Heart right ventricle (tissue), 16 donors: ENCODE measurements around the gene SLC35B4. TPM values are rescaled to one million over a fixed set of nuclear protein-coding genes. Genes with fewer than 3 reads are reported as not detected.

Experiments used
- ATAC-seq, 8 donors: fragments of 200-7000 bp; cut with Tn5 transposase; one replicate each; pipeline ENCODE4 v1.9.1; 2020; ENCODE audit warnings: mild to moderate bottlenecking in 8 of 8, moderate library complexity in 8 of 8, moderate number of reproducible peaks in 1 of 8
- DNase-seq, 2 donors: peaks; one replicate each; pipeline ENCODE4 v3.0.0-alpha.2; 2020
- H3K27ac ChIP-seq, 10 donors: fragments of 200-600 bp; sonication (generic) in 2 of 10; one replicate each; pipeline versions ENCODE4 v1.5.0 to v1.8.0; 2020 to 2022; ENCODE audit warnings: mild to moderate bottlenecking in 3 of 10
- H3K27me3 ChIP-seq, 7 donors: fragments of 200-600 bp; one replicate each; pipeline ENCODE4 v1.8.0; 2021 to 2022; ENCODE audit warnings: mild to moderate bottlenecking in 2 of 7
- H3K36me3 ChIP-seq, 9 donors: fragments of 200-600 bp; sonication (generic) in 1 of 9; one replicate each; pipeline versions ENCODE4 v1.5.0 to v1.8.0; 2020 to 2022; ENCODE audit warnings: mild to moderate bottlenecking in 2 of 9
- H3K4me1 ChIP-seq, 9 donors: fragments of 200-600 bp; sonication (generic) in 1 of 9; one replicate each; pipeline versions ENCODE4 v1.5.0 to v1.8.0; 2020 to 2022; ENCODE audit warnings: mild to moderate bottlenecking in 4 of 9
- H3K4me3 ChIP-seq, 10 donors: fragments of 200-600 bp; sonication (generic) in 2 of 10; one replicate each; pipeline versions ENCODE4 v1.5.0 to v1.8.0; 2020 to 2022; ENCODE audit warnings: mild to moderate bottlenecking in 7 of 10, moderate library complexity in 2 of 10
- H3K9me3 ChIP-seq, 11 donors: fragments of 200-600 bp in 10 of 11; sonication (generic) in 2 of 11; one replicate each; pipeline versions ENCODE4 v1.5.0 to v1.8.0; 2013 to 2022; ENCODE audit warnings: mild to moderate bottlenecking in 2 of 11, control low read depth in 1 of 11, moderate library complexity in 1 of 11
- CTCF ChIP-seq, 9 donors: fragments of 200-600 bp; sonication (generic) in 2 of 9; IDR thresholded peaks; one replicate each; pipeline versions ENCODE4 v1.5.0 to v1.8.0; 2021 to 2022; ENCODE audit warnings: antibody characterized with exemption in 9 of 9, mild to moderate bottlenecking in 5 of 9, moderate library complexity in 1 of 9
- WGBS, 2 donors: extraction: QIAGEN DNeasy Blood & Tissue Kit; methylation state at CpG; one replicate each; pipeline ENCODE4 v1.1.7; 2013; ENCODE audit warnings: inconsistent platforms in 1 of 2; 5-methylcytosine and 5-hydroxymethylcytosine counted together
- intact Hi-C, 10 donors: fragments of 100-400 bp; cut with DNase I; formaldehyde crosslinking; loops; one replicate each; pipeline versions ENCODE4 v1.11.1 to v1.14.2; 2022
- polyA plus RNA-seq, 2 donors: library from polyadenylated mRNA; stranded (reverse); fragments of 200-250 nt; gene quantifications; one replicate each; pipeline ENCODE4 v1.2.3, GENCODE V29; 2013
- total RNA-seq, 10 donors: library from RNA; stranded (reverse); fragmentation: NEBNext Ultra II Directional in 3 of 10; extraction: Animal tissue kit (Norgen Biotek cat#: 25700) in 3 of 10; gene quantifications; one replicate each; pipeline versions ENCODE4 v1.2.1 to v1.2.4, GENCODE V29; 2021 to 2023
- donor health status: Arrhythmogenic right ventricular cardiomyopathy.
- donor health status: ischemic (EF 13 %, LVEDD 7.1; RV severe dilation, severe dysfunction).
- donor health status: healthy with polysubstance abuse.
- donor health status: DM: no; HTN: yes; CAD: no.
- donor health status: DM: no; HTN: no; CAD: no.
- donor health status: ischemic (EF 25% LVEDD 6.9; RV normal size, moderate dysfunction).
- donor health status: ischemic (EF 25% LVEDD 5.7; RV mildly dilated, moderate dysfunction).
- donor health status: healthy.
- donor health status: DM: yes; HTN: yes; CAD: no.
- donor health status: Ischemic cardiomyopathy.
- donor health status: ischemic (EF 35%, LVEDD 5.7; RV mildly dilated, moderate dysfunction).
- donor health status: nonischemic (EF 11% LVEDD 7.7; RV severe dilation, severe dysfunction).
- donor health status: DM: yes; HTN: yes; CAD: no.
- donor health status: PGD.
- donor health status: ischemic (EF 29% LVEDD 5.4; RV normal size, mild dysfunction).
- donor health status: nonischemic (EF 23%, LVEDD 6.1; RV moderate dilation, normal function).

SLC35B4 gene
- total and polyA plus RNA-seq, 12 donors, result 2.4 to 7.9 (median 4.6) TPM

- Histone ChIP-seq H3K27ac (no peak overlapping the region), H3K9me3 (no peaks in the 10 kb centered on the region), H3K36me3 (no peaks in the 10 kb centered on the region), H3K27me3 (peaks cover 0 to 3% (median 0%) of the 10 kb centered on the region in 7 donors), H3K4me1 (peaks cover 0 to 4% (median 0%) of the 10 kb centered on the region in 9 donors), H3K4me3 (no peak overlapping the region)
- intact Hi-C loops, result no loop called here
- DNase-seq (no peak), ATAC-seq (no peak)
- 55 to 61% methylated on average over 7 of the region's 7 CpGs for WGBS, 2 donors
- no peak for TF ChIP-seq CTCF (IDR thresholded peaks at IDR 0.05)
These were observed 34.7 kb upstream of the SLC35B4 start for GRCh38 chr7:134351424-134351823.

DNA sequence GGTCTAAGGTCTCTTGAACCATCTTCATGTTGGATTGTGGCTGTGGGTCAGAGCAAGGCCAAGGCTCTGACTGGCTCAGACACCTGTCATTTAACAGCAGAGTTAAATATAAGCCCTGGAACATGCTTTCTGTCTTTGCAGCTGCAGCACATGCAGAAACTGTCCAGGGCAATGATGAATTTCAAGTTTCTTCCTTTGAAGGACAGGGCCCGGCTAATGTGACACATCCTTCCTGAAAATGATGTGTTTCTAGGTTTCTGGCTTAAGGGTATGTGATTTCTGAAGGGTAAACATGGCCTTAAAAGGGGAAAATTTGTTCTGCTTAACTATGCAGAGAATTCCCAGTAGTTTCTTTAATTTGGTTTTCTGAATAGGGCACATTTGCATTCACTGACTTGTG is 34.0 kb upstream of the SLC35B4 start:
- Histone ChIP-seq H3K4me3 (no peak overlapping the region), H3K9me3 (no peaks in the 10 kb centered on the region), H3K4me1 (no peaks in the 10 kb centered on the region), H3K36me3 (no peaks in the 10 kb centered on the region), H3K27ac (no peak overlapping the region), H3K27me3 (peaks cover 0 to 9% (median 3%) of the 10 kb centered on the region in 7 donors)
- 56 to 66% methylated on average over 1 of the region's 1 CpG for WGBS, 2 donors
- intact Hi-C loops, result no loop called here
- TF ChIP-seq CTCF (IDR thresholded peaks at IDR 0.05), result no peak
- DNase-seq (no peak), ATAC-seq (no peak)

- H3K36me3 ChIP-seq, result no peaks in the 10 kb centered on the region
- H3K4me1 ChIP-seq, result no peaks in the 10 kb centered on the region
- intact Hi-C loops, result no loop called here
- ATAC-seq (no peak), DNase-seq (no peak)
- H3K27me3 ChIP-seq, result peaks cover 0 to 24% (median 7%) of the 10 kb centered on the region in 7 donors
- H3K27ac ChIP-seq, result no peak overlapping the region
- no peak for TF ChIP-seq CTCF (IDR thresholded peaks at IDR 0.05)
- H3K9me3 ChIP-seq, result no peaks in the 10 kb centered on the region
- WGBS, 2 donors, result 77 to 84% methylated on average over 5 of the region's 5 CpGs
- H3K4me3 ChIP-seq, result no peak overlapping the region
These were observed 30.8 kb upstream of the SLC35B4 start for GRCh38 chr7:134347567-134347966.

DNA sequence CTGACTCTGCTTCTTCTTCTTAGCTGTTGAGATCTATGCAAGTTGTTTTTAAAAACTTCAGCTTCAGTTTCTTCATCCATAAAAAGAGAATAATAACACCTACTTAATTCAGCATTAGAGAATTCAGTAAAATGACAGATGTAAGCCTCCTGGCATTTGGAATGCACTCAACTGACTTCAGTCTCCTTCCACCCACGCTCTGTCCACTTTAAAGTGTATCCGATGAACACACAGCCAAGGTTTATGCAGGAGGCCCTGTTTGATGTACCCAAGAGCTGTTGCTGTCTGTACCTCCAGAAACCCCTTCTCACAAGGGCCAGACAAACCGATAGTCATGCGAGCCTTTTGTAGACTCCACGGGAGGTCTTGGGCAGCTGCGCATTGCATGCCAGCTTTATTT is 27.1 kb upstream of the SLC35B4 start:
- 71 to 75% methylated on average over 6 of the region's 6 CpGs for WGBS, 2 donors
- H3K36me3 ChIP-seq, result no peaks in the 10 kb centered on the region
- H3K27ac ChIP-seq, result no peak overlapping the region
- ATAC-seq (no peak), DNase-seq (no peak)
- H3K4me1 ChIP-seq, result no peaks in the 10 kb centered on the region
- intact Hi-C loops, result no loop called here
- no peak overlapping the region for H3K4me3 ChIP-seq
- TF ChIP-seq CTCF (IDR thresholded peaks at IDR 0.05), result no peak
- H3K27me3 ChIP-seq, result peaks cover 0 to 22% (median 14%) of the 10 kb centered on the region in 7 donors
- H3K9me3 ChIP-seq, result no peaks in the 10 kb centered on the region
